GM19351 (cell line): ENCODE data around the gene FILIP1L.
A peak's percentile ranks its signal among the peaks of the same experiment; 100 is the strongest.

ENCODE experiments used
- ATAC-seq: cut with Tn5 transposase; IDR thresholded peaks from one replicate; pipeline ENCODE4 v1.9.1; 2021; ENCODE audit warnings: mild to moderate bottlenecking, moderate library complexity; ENCODE audit not compliant: unreplicated experiment

The FILIP1L gene

GRCh38 chr3:99981138-99981537, 133.2 kb downstream of the FILIP1L start:
- ATAC-seq = no peak

GRCh38 chr3:99980606-99981005, 133.7 kb downstream of the FILIP1L start:
- ATAC-seq = no peak

GRCh38 chr3:99978221-99978620, 136.1 kb downstream of the FILIP1L start:
- no peak for ATAC-seq

GRCh38 chr3:99976584-99976983, 137.7 kb downstream of the FILIP1L start:
- no peak for ATAC-seq

DNA sequence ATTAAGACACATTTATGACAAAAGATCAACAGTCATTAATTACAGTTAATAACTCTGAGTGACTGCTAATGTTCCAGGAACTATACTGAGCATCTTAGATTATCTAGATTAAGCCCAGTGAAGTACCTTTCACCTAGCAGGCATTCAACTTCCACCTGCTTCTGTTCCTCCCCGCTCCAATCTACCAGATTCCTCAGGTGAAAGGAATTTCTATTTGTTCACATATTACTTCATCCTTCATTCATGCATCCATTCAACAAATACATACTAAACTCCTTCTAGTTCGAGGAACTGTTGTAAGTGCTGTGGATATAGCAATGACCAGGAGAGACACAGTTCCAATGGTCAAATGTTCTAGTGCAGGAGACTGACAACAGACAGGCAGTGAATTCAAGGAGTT, 139.3 kb downstream of the FILIP1L start:
- no peak for ATAC-seq

- ATAC-seq = no peak
Measured at GRCh38 chr3:99972380-99973104, 141.8 kb downstream of the FILIP1L start.

DNA sequence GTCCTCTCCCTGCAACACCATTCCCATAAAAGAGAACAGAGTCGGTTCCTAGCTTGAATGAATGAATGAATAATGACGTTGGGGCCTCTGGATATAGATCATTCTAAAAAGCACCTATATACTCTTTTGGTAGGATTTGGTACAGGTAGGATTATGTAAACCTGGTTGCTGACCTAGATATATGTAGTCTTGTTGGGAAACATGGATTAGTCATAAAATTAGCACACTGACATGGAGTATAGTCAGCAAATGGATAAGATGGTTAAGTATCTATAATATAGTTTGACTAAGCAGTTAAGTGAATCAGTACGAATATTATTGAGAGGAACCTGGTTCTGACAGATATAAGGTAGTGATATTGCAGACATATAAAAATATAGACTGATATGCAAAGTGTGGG, 142.5 kb downstream of the FILIP1L start:
- no peak for ATAC-seq

DNA sequence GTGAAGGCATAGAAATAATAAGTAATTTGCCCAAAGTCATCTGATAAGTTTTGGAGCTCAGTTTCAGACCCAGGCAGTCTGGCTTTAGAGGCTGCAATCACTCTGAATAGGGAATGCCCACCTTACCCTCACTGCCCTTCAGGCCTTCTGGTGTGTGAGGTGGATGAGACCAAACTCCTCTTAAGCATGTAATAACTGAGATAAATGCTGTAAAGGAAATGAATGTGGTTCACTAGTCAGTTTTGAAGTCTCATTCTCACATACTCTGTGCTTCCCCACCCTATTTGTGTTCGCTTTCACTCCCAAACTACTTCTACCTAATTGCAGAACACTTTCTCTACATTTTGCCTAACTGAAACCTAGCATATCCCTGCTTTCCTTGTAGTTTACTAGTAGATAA, 144.1 kb downstream of the FILIP1L start:
- peak; percentile 97 for ATAC-seq

DNA sequence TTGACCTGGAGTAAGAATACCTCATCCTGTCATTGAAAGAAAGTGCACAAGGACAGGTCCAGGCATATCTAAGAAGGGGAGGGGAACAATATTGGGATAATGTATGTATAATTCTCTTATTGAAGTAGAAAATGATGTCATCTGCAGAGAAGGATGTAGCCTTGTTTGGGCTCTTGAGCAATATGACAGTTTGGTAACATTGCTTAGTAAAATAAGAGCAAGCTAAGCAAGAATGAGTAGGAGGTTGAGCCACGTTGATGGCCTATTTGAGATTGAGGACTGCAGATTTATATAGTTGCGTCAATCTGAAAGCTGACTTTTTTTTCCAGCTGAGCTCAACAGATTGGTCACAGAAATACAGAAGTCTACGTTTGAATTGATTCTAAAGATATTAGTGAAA, 145.2 kb downstream of the FILIP1L start:
- ATAC-seq = no peak

GRCh38 chr3:99967796-99968195, 146.5 kb downstream of the FILIP1L start:
- ATAC-seq = no peak

DNA sequence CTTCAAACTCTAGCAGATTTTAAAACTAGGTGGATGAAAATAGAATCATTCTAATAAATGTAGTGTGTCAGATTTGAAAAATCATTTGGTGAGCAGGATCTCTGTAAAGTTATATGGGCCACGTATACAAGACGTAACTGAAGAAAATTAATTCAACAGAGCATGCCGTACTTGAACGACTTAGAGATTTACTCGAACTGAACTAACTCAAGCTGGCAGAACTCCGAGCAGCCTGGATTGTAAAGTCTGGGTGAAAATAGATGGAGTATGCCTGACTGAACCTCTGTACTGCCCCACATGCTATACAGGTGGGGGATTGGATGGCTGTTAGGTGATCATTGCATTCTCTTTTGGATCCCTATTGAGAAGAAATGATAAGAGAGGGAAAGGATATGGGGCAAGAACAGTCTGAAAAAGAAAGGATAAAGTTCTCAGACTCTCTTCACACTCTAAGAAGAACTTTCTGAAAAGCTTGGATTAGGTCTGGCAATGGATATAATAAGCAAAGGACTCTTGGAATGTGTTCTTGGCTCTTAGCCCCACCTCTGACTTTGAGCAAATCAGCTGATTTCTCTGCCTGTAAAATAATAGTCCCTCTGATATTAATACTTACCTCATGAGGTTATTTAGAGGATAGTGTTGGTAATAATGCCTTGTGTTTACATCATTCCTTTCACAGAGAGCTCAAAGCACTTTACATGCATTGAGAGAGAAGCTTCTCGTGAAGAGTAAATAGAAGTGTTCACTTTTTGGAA, 147.5 kb downstream of the FILIP1L start:
- no peak for ATAC-seq

GRCh38 chr3:99965681-99966408, 148.5 kb downstream of the FILIP1L start:
- no peak for ATAC-seq

- no peak for ATAC-seq
Measured at GRCh38 chr3:99965077-99965476, 149.2 kb downstream of the FILIP1L start.

GRCh38 chr3:99962703-99963102, 151.6 kb downstream of the FILIP1L start:
- no peak for ATAC-seq

DNA sequence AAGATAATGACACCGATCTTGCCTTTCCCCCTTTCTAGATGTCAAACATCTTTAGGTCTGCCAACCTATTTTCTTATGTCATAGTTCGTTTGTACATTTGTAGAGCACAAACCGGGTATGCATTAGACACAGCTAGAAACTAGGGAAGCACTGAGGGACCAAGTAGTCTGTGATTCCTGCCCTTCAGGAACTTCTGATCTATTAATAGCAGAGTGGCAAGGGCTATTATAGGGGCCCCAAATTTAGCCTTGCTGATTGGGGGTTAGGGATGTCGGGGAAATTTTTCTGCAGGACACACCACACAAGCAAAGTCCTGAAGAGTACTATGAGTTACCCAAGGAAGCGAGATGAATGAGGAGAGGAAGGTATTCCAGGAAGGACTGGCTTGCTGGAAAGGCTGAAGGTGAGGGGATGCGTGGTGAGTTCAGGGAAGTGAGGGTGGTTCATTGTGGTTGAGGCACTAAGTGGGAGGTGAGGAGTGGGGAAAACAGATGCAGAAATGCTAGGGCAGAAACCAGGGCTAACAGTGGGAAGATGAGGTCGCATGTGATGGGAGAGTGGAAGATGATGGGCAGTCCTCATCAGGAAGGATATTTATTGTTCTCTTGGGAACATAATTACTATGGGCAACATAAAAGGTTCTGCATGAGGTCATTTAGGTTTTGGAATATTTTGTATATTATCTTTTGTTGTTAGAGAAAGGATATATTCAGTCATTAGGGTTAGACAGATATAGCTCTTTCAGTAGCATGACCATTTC, 152.4 kb downstream of the FILIP1L start:
- no peak for ATAC-seq

DNA sequence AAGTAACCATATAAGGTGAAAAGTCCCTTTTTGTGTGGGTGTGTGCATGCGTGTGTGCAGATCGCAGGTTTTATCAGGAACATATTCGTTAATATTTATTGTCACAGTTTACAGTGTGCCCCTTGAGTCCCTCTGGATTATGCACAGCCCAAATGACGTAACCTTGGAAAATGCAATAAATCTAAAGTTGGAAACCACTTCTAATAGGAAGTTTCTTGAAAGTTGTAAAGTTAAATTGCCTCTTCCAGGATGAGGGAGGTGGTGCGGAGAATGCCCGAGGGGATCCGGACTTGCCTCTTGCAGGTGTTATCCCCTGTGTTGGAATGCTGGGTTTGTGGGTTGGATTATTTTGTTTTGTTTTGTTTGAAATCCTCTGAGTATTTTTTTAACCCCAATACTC, 153.4 kb downstream of the FILIP1L start:
- no peak for ATAC-seq

- no peak for ATAC-seq
Measured at GRCh38 chr3:99960123-99960878, 154.0 kb downstream of the FILIP1L start.

GRCh38 chr3:99958222-99958912, 155.9 kb downstream of the FILIP1L start:
- no peak for ATAC-seq

DNA sequence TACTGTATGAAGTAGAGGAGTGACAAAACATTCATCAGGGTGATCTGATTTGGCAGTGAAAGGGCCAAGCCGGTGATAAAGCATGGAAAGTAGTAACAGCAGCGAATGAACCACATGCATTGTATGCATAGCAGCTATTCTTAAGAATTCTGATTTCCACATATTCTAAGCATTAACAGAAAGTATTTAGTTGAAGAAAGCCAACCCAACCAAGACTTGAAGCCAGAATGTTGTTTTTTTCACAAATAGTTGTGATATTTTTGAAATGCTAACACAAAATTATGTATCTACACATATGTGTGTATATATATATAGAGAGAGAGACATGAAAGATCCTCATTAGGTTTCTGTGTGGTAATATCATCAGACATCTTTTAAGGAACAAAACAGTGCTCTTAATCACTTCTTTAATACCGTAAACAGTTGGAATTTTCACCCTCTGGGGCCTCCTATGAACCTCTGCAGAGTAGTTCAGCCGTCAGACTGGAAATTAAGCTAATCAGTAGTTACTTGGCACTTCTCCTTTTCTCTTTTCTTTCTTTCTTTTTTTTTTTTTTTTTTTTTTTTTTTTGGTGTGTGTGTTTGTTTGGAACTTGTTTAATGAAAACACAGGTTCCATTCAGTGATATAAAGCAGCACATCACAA, 157.0 kb downstream of the FILIP1L start:
- ATAC-seq = no peak
